ENCODE results near the gene CLASRP.

The CLASRP gene

GRCh38 chr19:45076851-45077730 is 38.2 kb downstream of the CLASRP start:
- intact Hi-C loops (cut with DNase I): no loop called here

GRCh38 chr19:45078390-45079062 is 39.7 kb downstream of the CLASRP start:
- DNase-seq: no peak
- intact Hi-C loops (cut with DNase I): loop anchor here (1.0 kb wide), 1 partner anchor 13 kb away; no protein-coding TSS in a partner anchor

More at GRCh38 chr19:45076851-45077730, 38.2 kb downstream of the CLASRP start:
- no peak for DNase-seq

DNA sequence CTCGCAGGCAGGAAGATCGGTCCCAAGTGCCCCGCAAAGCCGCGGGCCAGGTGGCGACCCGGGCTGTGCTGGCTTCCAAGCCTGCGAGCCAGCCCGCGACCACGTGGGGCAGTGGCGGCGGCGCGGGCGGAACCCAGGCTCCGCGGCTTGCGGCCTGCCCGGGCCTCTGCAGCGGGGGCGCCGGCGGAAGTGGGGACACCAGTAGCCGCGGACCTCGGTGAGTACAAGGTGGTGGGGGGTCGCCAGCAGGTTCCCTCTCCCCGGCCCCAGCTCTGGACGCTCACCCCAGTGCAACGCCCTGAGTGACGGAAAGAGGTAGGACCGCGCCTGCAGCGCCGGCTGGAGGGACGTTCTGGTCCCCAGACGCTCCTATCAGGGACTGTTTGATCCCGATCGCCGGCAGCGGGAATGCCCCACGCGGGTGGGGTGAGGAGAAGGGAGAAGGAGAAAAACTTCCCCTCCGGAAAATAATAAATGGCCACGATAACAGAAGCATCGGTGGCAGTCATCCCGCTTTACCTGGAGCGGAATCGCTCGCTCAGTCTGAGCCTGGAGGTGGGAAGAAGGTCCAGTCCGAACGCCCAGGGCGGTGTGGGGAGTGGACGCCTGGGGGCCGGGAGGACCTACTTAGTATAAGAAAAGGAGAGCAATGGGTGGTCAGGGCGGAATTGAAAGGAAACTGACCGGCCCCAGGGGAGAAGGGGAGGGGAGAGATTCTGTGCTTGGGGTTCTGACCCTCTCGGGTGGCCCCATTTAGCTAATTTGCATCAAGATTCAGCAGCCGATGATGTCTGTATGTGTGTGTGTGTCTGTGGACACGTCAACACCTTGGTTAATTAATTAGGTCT is 40.4 kb downstream of the CLASRP start, which contains the start of gene GEMIN7:
GEMIN7 (plus strand) TSS at position 198 of the 848 bp plus-strand sequence. CDS start 10,855 bp downstream, outside the sequence.
- DNase-seq: peak; percentile 69 to 98 (median 80)
- intact Hi-C loops (cut with DNase I): loop anchor here (1.0 kb wide), 1 partner anchor 12 kb away; no protein-coding TSS in a partner anchor

GRCh38 chr19:45079911-45080370 is 41.1 kb downstream of the CLASRP start:
- DNase-seq: no peak
- intact Hi-C loops (cut with DNase I): loop anchor here (1.0 kb wide), 1 partner anchor 11 kb away; no protein-coding TSS in a partner anchor

DNA sequence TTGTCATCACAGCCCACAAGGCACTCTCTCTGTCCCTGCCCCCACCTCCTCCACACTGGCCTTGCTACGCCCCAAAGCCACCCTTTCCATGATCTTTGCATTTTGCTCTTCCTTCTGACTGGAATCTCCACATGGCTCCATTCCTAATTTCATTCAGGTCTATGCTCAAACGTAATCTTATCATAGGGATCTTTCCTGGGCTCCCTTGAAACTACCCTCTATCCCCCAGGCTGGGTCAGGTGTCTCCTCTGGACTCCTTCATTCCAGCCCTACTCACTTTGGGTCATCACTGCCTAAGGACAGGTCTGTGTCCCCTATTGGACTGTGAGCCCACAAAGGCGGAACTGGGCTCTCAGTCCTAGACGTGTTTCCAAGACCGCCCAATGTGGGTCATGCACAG is 43.3 kb downstream of the CLASRP start:
- DNase-seq: no peak
- intact Hi-C loops (cut with DNase I): no loop called here

DNA sequence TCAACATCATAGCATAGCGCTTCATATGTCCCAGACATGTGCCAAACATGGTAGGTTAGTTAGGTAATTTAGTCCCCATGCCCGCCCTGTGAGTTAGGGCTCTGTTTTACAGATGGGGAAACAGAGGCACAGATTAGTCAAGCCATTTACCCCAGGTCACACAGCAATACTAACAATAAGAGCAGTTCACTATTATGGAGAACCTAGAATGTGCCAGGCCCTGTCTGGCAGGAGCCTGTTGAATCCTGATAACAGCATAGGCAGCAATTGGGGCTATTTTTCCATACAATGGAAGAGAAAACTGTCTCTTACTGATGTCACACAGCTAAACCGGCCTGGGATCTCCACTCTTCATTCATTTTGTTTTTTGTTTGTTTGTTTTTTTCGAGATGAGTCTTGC is 47.6 kb downstream of the CLASRP start:
- DNase-seq: no peak
- intact Hi-C loops (cut with DNase I): no loop called here

DNA sequence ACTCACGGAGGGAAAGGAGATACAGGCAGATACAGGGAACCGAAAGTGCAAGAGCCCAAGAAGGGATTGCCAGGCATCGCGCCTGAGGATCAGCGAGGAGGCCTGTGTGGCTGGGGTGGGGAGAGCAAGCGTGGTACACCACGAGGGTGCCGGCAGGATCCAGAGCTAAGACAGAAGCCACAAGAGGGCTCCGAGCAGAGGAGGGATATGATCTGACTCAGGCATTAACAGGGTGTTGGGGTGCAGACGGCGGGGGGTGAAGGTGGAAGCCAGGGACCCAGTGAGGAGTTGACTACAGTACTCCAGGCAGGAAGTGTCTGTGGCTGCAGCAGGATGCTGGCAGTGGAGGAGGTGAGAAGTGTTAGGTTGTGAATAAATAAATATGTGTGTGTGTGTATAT is 48.7 kb downstream of the CLASRP start:
- peak in 1 of 10 donors; percentile 90 for DNase-seq
- intact Hi-C loops (cut with DNase I): no loop called here

- intact Hi-C loops (cut with DNase I): loop anchor here (5.0 kb wide), 1 partner anchor 162 kb away; the partner anchor contains the start of gene MARK4
- no peak for DNase-seq
Measured at GRCh38 chr19:45090034-45090433, 51.2 kb downstream of the CLASRP start.

- DNase-seq: no peak
- intact Hi-C loops (cut with DNase I): loop anchor here (1.0 to 5.0 kb wide), 3 partner anchors 11 to 162 kb away; partner anchors contain the start of genes BLOC1S3, GEMIN7, MARK4 and TRAPPC6A
Measured at GRCh38 chr19:45090606-45091005, 51.8 kb downstream of the CLASRP start.

- DNase-seq: peak; percentile 98 to 100 (median 99)
- intact Hi-C loops (cut with DNase I): loop anchor here (1.0 to 5.0 kb wide), 3 partner anchors 12 to 161 kb away; partner anchors contain the start of genes BLOC1S3, GEMIN7, MARK4 and TRAPPC6A
Measured at GRCh38 chr19:45091031-45091923, 52.4 kb downstream of the CLASRP start.

DNA sequence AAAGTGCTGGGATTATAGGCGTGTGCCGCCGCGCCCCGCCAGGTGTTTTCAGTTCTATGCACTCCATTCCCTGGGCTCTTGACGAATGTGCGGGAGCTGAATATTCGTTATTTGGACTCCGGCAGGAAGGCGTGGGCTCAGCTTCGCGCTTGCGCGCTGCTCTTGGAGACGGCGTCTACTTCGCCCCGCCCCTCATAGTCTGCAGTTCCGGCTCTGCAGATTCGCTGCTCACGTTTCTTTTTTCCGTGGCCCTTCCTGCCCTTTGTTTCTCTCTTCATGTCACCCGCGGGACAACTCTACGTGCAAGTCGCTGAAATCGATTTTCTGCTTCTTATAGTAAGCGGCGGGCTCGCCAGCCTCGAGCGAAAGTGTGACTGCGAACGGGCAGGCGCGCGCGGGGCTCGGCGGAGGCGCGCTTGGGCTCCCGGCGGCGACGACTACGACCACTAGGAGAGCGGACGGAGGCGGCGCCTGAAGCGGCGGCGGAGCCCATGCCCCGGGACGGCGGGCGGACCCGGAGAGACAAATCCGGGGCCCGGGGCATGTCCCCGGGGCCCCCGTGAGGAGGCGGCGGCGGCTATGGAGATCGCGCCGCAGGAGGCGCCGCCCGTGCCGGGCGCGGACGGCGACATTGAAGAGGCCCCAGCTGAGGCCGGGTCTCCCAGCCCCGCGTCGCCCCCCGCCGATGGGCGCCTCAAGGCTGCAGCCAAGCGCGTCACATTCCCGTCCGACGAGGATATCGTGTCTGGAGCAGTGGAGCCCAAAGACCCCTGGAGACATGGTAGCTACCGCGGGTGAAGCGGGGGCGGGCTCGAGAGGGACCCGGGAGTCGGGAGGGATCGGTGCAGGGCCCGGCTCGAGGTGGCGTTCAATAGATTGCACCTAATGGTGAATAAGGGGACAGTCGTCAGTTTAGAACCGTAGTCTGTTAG is 54.2 kb downstream of the CLASRP start, which contains the start of gene PPP1R37:
PPP1R37 (plus strand) TSS at position 433 of the 932 bp plus-strand sequence; CDS start at position 580, 147 bp downstream.
- peak; percentile 86 to 99 (median 92) for DNase-seq

GRCh38 chr19:45094137-45094536 is 55.3 kb downstream of the CLASRP start:
- intact Hi-C loops (cut with DNase I): loop anchor here (5.0 kb wide), 1 partner anchor 158 kb away; the partner anchor contains the start of gene MARK4
- DNase-seq: no peak

More for the DNA sequence above, 54.2 kb downstream of the CLASRP start, which contains the start of gene PPP1R37:
- intact Hi-C loops (cut with DNase I): loop anchor here (5.0 kb wide), 1 partner anchor 159 kb away; the partner anchor contains the start of gene MARK4

- DNase-seq: no peak
- intact Hi-C loops (cut with DNase I): loop anchor here (5.0 kb wide), 1 partner anchor 158 kb away; the partner anchor contains the start of gene MARK4
Measured at GRCh38 chr19:45094707-45095106, 55.9 kb downstream of the CLASRP start.

- no peak for DNase-seq
- intact Hi-C loops (cut with DNase I): no loop called here
Measured at GRCh38 chr19:45095496-45096413, 56.9 kb downstream of the CLASRP start.

- intact Hi-C loops (cut with DNase I): no loop called here
Measured at GRCh38 chr19:45096700-45097099, 57.9 kb downstream of the CLASRP start.

DNA sequence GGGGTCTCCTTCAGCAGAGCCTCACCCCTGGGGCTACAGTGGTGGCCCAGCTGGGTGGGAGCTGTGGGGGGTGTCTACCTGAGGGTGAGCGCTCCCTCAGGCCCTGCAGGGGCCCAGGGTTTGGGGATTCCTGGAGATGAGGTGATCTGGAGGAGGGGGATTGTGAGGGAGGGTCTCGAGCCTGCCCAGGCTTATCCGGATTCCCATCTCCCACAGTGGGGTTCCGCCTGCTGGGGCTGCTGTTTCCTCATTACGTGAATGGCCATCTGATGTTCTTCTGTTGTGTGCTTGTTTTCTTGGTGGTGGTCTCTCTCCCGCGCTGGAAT is 58.6 kb downstream of the CLASRP start:
- no peak for DNase-seq
- intact Hi-C loops (cut with DNase I): no loop called here

More at GRCh38 chr19:45096700-45097099, 57.9 kb downstream of the CLASRP start:
- no peak for DNase-seq

Data from posterior cingulate gyrus (tissue), 11 donors.